GM12875 (cell line): ENCODE data around the gene SKIC2.
"Not testable (repeated sequence)": the region's sequence is repeated elsewhere in the genome, so short reads cannot be mapped to it uniquely, and the experiment has no call there.

ENCODE experiments used
- H3K4me3 ChIP-seq: one replicate; pipeline ENCODE4 v1.5.1; 2011; ENCODE audit warnings: low read depth, low read length, control low read depth
- CTCF ChIP-seq: IDR thresholded peaks from 2 replicates; pipeline ENCODE4 v1.5.1; 2011; ENCODE audit warnings: low read depth, mild to moderate bottlenecking, control low read depth, inconsistent platforms, low read length, moderate library complexity, borderline replicate concordance; ENCODE audit not compliant: insufficient read depth

The SKIC2 gene

GRCh38 chr6:31919624-31920303, 39.2 kb upstream of the SKIC2 start:
- TF ChIP-seq CTCF = no peak
- no peak overlapping the region for H3K4me3 ChIP-seq

- no peak for TF ChIP-seq CTCF
- H3K4me3 ChIP-seq = no peak overlapping the region
These were observed 38.2 kb upstream of the SKIC2 start for GRCh38 chr6:31920811-31921210.

DNA sequence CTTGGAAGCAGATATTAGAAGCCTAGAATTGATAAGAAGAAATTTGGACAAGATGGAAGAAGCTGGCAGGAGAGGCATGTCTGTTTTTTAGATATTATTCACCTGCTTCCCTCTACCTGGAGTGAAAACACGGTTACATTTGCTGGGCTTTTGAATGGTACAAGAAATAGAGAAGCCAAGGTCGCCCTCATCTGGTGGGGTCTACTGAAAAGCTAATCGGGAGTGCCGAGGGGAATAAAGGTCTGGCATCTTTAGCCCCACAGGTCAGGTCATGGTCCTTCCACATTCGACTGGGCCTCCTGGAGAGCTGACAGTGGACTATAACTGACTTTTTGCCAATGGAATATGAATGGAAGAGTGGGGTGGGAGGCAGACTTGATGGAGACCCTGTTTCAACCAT, 36.0 kb upstream of the SKIC2 start:
- TF ChIP-seq CTCF = peak; percentile 16; the same call in 1 of the 2 replicates
- H3K4me3 ChIP-seq = no peak overlapping the region

DNA sequence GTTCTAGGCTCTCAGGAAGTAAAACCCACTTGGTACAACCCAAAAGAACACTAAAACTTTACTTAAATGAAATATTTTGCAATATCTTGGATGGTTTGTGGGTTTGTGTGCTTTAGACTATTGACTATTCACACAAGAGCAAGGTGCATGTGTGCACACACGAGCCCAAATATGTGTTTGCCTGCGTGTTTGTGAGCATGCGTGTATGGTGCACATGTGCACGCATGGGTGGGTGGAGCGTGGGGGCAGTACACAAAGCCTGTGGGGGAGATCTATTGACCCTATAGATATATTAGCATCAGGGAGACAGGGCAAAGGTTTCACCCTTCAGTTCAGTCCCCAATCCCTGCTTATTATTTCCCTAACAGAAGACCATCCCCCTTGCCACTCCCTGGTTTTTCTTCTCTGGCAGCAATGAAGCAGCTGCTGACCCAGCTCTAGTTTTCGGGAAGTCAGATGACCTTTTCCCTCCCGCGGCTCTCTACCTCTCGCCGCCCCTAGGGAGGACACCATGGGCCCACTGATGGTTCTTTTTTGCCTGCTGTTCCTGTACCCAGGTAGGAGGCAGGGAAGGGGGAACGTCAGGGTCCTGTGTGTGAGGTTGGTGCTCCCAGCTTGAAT, 31.6 kb upstream of the SKIC2 start, which contains the start of gene C2:
Gene C2 (plus strand): TSS at position 476 of the 621 bp plus-strand sequence. CDS start 36 bp downstream, at position 512.
- TF ChIP-seq CTCF = no peak
- no peak within 1 kb of the TSS for H3K4me3 ChIP-seq

GRCh38 chr6:31927863-31928671, 30.9 kb upstream of the SKIC2 start:
- no peak overlapping the region for H3K4me3 ChIP-seq

GRCh38 chr6:31928672-31928939, 30.4 kb upstream of the SKIC2 start:
- TF ChIP-seq CTCF = no peak
- no peak overlapping the region for H3K4me3 ChIP-seq

More at GRCh38 chr6:31927863-31928671, 30.9 kb upstream of the SKIC2 start:
- no peak for TF ChIP-seq CTCF

DNA sequence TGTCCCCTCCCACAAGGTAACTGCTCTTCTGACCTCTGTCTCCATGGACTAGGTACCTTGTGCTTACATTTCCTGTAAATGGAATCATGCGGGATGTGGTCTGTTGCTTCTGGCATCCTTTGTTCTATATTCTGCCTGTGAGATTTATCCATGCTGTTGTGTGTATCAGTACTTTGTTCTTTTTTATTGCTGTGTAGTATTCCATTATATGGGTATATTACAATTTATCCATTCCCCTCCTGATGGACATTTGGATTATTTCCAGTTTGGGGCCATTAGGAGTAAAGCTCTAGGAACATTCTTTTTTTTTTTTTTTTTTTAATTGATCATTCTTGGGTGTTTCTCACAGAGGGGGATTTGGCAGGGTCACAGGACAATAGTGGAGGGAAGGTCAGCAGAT, 28.0 kb upstream of the SKIC2 start:
- no peak for TF ChIP-seq CTCF
- no peak overlapping the region for H3K4me3 ChIP-seq

- H3K4me3 ChIP-seq = not testable (repeated sequence)
These were observed 26.8 kb upstream of the SKIC2 start for GRCh38 chr6:31932137-31932536.
